Fibroblast of pulmonary artery (primary cell): Measurements from ENCODE around the gene SPATA31D4.
A peak's percentile ranks its signal among the peaks of the same experiment; 100 is the strongest.

Source experiments
- DNase-seq: peaks from one replicate; pipeline ENCODE4 v3.0.0-alpha.2; 2010; ENCODE audit warnings: low read depth
- H3K4me3 ChIP-seq: replicated peaks from 2 replicates; pipeline ENCODE4 v1.5.1; 2011; ENCODE audit warnings: low read depth, mild to moderate bottlenecking, control low read depth, low read length, moderate library complexity
- TF ChIP-seq, protein P1 (sequence below): IDR thresholded peaks from 2 replicates; pipeline ENCODE4 v1.5.1; 2011; ENCODE audit warnings: mild to moderate bottlenecking, control low read depth, low read length, inconsistent platforms; ENCODE audit errors: missing control alignments

The SPATA31D4 gene

DNA sequence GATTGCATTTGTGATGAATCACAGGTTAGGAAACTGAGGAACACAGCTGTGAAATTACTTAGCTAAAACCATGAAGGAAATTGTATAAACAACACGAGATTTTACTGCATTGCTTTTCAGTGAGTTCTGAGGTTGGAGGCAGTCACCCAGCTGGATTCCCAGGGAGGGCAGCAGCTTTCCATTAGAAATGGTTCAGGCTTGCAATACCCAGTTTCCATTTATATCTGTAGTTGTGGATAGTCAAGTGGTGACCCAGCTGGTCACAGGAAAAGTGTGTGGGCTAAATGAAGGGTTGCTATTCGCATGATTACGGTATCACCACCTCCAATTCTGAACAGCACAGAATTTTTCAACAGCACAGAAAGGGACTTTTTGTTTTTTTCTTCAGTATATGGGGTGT lies 34.3 kb upstream of the SPATA31D4 start:
- TF ChIP-seq, protein P1, sequence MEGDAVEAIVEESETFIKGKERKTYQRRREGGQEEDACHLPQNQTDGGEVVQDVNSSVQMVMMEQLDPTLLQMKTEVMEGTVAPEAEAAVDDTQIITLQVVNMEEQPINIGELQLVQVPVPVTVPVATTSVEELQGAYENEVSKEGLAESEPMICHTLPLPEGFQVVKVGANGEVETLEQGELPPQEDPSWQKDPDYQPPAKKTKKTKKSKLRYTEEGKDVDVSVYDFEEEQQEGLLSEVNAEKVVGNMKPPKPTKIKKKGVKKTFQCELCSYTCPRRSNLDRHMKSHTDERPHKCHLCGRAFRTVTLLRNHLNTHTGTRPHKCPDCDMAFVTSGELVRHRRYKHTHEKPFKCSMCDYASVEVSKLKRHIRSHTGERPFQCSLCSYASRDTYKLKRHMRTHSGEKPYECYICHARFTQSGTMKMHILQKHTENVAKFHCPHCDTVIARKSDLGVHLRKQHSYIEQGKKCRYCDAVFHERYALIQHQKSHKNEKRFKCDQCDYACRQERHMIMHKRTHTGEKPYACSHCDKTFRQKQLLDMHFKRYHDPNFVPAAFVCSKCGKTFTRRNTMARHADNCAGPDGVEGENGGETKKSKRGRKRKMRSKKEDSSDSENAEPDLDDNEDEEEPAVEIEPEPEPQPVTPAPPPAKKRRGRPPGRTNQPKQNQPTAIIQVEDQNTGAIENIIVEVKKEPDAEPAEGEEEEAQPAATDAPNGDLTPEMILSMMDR = no peak
- no peak overlapping the region for H3K4me3 ChIP-seq
- DNase-seq = no peak

DNA sequence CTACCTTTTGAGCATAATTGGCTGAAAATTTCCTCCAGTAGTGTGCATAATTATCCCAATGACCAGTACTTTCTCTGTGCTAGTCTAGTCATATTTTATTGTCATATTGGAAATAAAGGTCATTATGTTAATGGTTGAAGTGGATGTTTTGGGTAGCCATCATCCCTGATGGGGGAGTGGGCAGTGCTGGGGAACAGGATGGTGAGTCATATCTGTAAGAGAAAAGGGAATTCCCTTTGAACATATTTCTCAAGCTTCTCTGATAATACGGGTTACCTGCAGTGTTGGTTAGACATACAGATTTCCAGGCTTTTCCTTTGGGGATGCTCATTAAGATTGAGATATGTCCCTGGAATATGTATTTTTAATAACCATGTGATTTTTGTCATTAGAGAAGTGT lies 33.3 kb upstream of the SPATA31D4 start:
- TF ChIP-seq, protein P1 = no peak
- no peak overlapping the region for H3K4me3 ChIP-seq
- DNase-seq = no peak

DNA sequence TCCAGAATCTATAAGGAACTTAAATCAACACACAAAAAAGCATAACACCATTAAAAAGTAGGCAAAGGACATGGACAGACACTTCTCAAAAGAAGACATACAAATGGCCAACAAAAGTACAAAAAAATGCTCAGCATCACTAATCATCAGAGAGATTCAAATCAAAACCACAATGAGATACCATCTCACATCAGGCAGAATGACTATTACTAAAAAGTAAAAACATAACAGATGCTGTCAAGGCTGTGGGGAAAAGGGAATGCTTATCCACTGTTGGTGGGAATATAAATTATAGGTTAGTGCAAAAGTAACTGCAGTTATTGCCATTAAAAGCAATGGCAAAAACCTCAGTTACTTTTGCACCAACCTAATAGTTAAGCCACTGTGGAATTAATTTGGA lies 32.2 kb upstream of the SPATA31D4 start:
- DNase-seq = no peak
- no peak overlapping the region for H3K4me3 ChIP-seq
- TF ChIP-seq, protein P1 = no peak

DNA sequence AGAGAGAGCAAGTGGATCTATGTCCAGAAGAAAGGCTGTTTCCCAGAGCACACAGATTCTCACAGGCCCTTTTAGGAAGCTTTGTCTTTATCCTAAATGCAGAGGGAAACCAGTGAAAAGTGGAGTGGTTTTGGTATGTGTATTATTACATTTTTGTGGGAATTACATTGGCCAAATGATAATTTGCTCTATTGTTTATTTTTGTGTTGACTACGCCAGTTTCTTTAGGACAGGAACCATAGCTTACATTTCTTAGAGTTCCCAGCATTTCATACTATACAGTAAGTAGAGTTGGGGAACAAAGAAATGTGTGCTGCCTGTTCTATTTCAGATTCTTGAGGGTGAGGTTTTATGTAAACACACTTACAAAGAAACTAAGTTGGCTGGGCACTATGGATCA lies 29.4 kb upstream of the SPATA31D4 start:
- DNase-seq = no peak
- no peak overlapping the region for H3K4me3 ChIP-seq
- TF ChIP-seq, protein P1 = no peak

DNA sequence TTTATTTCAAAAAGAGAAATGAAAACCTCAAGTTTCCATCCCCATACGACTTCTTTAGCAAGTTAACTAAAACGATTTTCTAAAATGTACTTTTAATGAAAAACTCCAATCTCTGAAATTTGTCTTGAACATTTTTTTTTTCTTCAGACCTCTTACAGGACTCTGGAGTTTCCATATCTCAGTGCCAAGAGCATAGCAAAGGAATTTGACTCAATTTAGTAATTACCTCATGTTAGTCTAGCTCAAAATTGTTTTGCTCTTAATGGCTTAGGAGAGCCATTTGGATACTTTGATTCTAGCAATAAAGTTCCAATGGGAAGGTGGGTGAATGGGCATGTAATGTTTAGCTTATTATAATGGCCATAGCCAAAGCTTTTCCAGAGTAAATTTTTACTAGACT lies 26.0 kb upstream of the SPATA31D4 start:
- no peak overlapping the region for H3K4me3 ChIP-seq
- DNase-seq = peak; percentile 51
- TF ChIP-seq, protein P1 = no peak

DNA sequence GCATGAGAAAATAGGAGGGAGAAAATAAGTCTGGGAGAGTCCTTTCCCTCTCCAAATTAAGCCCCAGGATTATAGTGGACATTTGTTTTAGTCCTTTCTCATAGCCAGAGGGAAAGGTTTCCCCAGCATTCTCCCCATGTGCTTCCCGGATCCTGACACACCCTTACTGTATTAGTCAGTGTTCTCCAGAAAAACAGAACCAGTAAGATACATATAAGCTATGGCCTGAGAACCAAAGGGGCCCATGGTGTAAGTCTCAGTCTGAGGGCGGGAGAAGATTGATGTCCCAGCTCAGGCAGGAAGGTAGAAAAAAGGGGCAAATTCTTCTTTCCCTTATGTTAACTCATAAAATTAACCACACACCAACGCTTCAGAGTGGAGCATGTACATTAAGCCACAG lies 25.6 kb upstream of the SPATA31D4 start:
- peak; percentile 18 for DNase-seq
- H3K4me3 ChIP-seq = no peak overlapping the region
- TF ChIP-seq, protein P1 = no peak

DNA sequence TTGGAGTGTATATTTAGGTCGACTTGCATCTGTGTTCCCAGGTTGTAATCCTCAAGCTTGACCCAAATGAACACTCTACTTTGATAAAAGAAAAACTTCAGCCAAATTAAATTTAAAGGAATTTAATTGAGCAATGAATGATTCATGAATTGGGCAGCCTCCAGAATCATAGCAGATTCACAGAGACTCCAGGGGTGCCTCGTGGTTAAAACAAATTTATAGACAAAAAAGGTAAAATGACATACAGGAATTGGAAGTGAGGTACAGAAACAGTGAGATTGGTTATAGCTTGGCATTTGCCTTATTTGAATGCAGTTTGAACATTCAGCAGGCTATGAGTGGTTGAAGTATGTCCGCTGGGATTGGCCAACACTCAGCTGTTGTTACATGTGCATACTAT lies 21.6 kb upstream of the SPATA31D4 start:
- TF ChIP-seq, protein P1 = no peak
- DNase-seq = peak; percentile 60
- H3K4me3 ChIP-seq = no peak overlapping the region
